Loucy (cell line): ENCODE results near the gene DNAH1.

Source experiments
- CTCF ChIP-seq: fragments of 200-600 bp; sonication (generic); conservative IDR thresholded peaks from 2 replicates; pipeline ENCODE4 v1.5.1; 2014; ENCODE audit warnings: mild to moderate bottlenecking, antibody characterized with exemption, low read length
- EZH2phosphoT487 ChIP-seq: fragments of 200-600 bp; IDR thresholded peaks from 2 replicates; pipeline ENCODE4 v1.6.1; 2018; ENCODE audit warnings: antibody characterized with exemption, mild to moderate bottlenecking, moderate library complexity, borderline replicate concordance

- TF ChIP-seq CTCF (peak; percentile 16), EZH2phosphoT487 (no peak)
These were observed 38.1 kb upstream of the DNAH1 start for GRCh38 chr3:52277972-52278509.
